Esophagus squamous epithelium (tissue), 5 donors: ENCODE data around the gene CASP14. TPM values are rescaled to one million over a fixed set of nuclear protein-coding genes. Genes with fewer than 3 reads are reported as not detected.

Experiments
- DNase-seq: peaks from one replicate; lab custom pipeline; 2025; lab: John Stamatoyannopoulos, UW
- H3K27ac ChIP-seq, 4 donors: fragments of 200-600 bp; sonication (generic); one replicate each; pipeline ENCODE4 v1.5.1; 2016 to 2019; ENCODE audit warnings: mild to moderate bottlenecking in 1 of 4
- H3K27me3 ChIP-seq, 4 donors: fragments of 200-600 bp; sonication (generic); 1 replicate in 3 of 4; 2 replicates in 1 of 4; pipeline versions ENCODE4 v1.5.1 to v1.6.0; 2017 to 2021; ENCODE audit warnings: antibody characterized with exemption in 1 of 4
- H3K36me3 ChIP-seq, 3 donors: fragments of 200-600 bp; sonication (generic); one replicate each; pipeline ENCODE4 v1.5.1; 2016 to 2019
- H3K4me1 ChIP-seq, 3 donors: fragments of 200-600 bp; sonication (generic); one replicate each; pipeline ENCODE4 v1.5.1; 2017 to 2019
- H3K4me3 ChIP-seq, 4 donors: fragments of 200-600 bp; sonication (generic); 1 replicate in 3 of 4; 2 replicates in 1 of 4; pipeline ENCODE4 v1.5.1; 2016 to 2019; ENCODE audit warnings: mild to moderate bottlenecking in 2 of 4, moderate library complexity in 1 of 4
- H3K9me3 ChIP-seq, 3 donors: fragments of 200-600 bp; sonication (generic); one replicate each; pipeline ENCODE4 v1.5.1; 2016 to 2019
- POLR2A ChIP-seq, 4 donors: fragments of 450-650 bp; IDR thresholded peaks; one replicate each; pipeline ENCODE4 v1.6.1; 2017; ENCODE audit warnings: antibody characterized with exemption in 4 of 4, mild to moderate bottlenecking in 4 of 4, moderate library complexity in 3 of 4
- WGBS, 2 donors: methylation state at CpG; one replicate each; pipeline ENCODE4 v1.1.5; 2018; 5-methylcytosine and 5-hydroxymethylcytosine counted together
- intact Hi-C: fragments of 100-400 bp; cut with DNase I; formaldehyde crosslinking; loops from one replicate; pipeline ENCODE4 v1.15.0; 2022
- total RNA-seq, 4 donors: library from RNA; depleted of rRNA; stranded (reverse); fragments of >200 nt; gene quantifications; one replicate each; pipeline ENCODE4 v1.1.0, GENCODE V29; 2016
- TF ChIP-seq, protein P1 (sequence below), 6 experiments: fragments of 450-650 bp in 4 of 6; fragments of 200-600 bp in 2 of 6; sonication (generic) in 2 of 6; IDR thresholded peaks; one replicate each; pipeline ENCODE4 v1.5.1; 2016 to 2019; ENCODE audit warnings: antibody characterized with exemption in 6 of 6, mild to moderate bottlenecking in 4 of 6, moderate library complexity in 4 of 6
- donor health status: DM: yes; HTN: yes; CAD: no.

The CASP14 gene
- total RNA-seq, 4 donors from 2014 or later, result 0.42 to 0.44 TPM; not detected in 2

DNA sequence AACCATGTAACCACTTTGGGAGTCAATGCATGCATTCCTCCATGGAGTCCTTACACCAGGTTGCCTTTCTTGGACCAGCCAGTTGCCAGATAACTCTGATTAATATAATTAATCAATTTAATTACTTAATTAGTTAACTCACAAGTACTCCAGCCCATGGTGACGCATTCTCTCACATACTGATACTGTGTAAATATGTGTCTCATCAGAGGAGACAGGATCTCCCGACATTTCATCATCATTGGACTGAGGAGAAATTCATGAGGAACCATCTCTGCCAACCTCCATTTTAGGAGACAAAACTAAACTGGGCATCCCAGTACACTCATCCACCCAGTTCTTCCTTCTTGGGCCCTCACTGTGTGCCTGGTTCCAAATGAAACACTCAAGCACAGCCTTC, 6.5 kb upstream of the CASP14 start:
- Histone ChIP-seq H3K27me3 (peaks cover 0 to 45% (median 0%) of the 10 kb centered on the region in 4 donors), H3K4me1 (peaks cover 0 to 13% (median 1%) of the 10 kb centered on the region in 3 donors), H3K36me3 (no peaks in the 10 kb centered on the region), H3K4me3 (no peak overlapping the region), H3K27ac (no peak overlapping the region), H3K9me3 (no peaks in the 10 kb centered on the region)
- intact Hi-C loops, result no loop called here
- no peak for DNase-seq
- 77 to 85% methylated on average over 2 of the region's 2 CpGs for WGBS, 2 donors
- no peak for TF ChIP-seq POLR2A (IDR thresholded peaks at IDR 0.05)
- TF ChIP-seq, protein P1, sequence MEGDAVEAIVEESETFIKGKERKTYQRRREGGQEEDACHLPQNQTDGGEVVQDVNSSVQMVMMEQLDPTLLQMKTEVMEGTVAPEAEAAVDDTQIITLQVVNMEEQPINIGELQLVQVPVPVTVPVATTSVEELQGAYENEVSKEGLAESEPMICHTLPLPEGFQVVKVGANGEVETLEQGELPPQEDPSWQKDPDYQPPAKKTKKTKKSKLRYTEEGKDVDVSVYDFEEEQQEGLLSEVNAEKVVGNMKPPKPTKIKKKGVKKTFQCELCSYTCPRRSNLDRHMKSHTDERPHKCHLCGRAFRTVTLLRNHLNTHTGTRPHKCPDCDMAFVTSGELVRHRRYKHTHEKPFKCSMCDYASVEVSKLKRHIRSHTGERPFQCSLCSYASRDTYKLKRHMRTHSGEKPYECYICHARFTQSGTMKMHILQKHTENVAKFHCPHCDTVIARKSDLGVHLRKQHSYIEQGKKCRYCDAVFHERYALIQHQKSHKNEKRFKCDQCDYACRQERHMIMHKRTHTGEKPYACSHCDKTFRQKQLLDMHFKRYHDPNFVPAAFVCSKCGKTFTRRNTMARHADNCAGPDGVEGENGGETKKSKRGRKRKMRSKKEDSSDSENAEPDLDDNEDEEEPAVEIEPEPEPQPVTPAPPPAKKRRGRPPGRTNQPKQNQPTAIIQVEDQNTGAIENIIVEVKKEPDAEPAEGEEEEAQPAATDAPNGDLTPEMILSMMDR (IDR thresholded peaks at IDR 0.05), result no peak

DNA sequence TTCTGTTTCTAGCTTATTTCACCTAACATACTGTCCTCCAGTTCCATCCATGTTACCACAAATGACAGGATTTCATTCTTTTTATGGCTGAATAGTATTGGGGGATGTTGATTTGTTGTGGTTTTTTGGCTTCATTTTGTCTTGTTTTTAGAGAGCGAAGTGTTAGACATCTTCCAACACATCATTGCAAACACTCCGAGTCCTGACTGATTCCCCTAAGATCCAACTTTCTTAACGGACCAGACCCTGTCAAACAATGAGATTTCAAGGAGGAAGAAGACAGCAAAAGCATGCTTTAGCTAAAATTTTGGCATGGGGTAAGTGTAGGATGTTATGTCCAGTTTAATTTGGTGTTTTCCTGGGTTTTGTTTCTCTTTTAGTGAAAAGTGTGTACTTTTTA, 3.8 kb upstream of the CASP14 start:
- Histone ChIP-seq H3K9me3 (no peaks in the 10 kb centered on the region), H3K27me3 (peaks cover 0 to 48% (median 0%) of the 10 kb centered on the region in 4 donors), H3K36me3 (no peaks in the 10 kb centered on the region), H3K27ac (no peak overlapping the region), H3K4me1 (peaks cover 0 to 8% (median 0%) of the 10 kb centered on the region in 3 donors), H3K4me3 (no peak overlapping the region)
- DNase-seq, result no peak
- intact Hi-C loops, result no loop called here
- 53 to 84% methylated on average over 2 to 3 of the region's 3 CpGs for WGBS, 2 donors
- TF ChIP-seq, protein P1 (IDR thresholded peaks at IDR 0.05), result no peak
- TF ChIP-seq POLR2A (IDR thresholded peaks at IDR 0.05), result no peak

DNA sequence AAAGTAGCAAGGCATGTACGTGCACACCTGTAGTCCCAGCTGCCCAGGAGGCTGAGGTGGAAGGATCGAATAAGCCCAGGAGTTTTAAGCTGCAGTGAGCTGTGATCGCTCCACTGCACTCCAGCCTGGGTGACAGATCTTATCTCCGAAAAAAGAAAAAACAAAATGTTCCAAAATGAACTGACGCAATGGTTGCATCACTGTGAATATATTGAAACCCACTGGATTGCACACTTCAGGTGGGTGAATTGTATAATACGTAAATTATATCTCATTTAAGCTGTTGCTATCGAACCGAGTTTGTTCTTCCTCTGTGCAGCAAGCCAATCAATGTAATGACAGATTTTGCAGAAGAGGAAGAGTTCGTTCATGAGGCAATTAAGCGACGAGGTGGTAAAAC, 1.6 kb upstream of the CASP14 start:
- Histone ChIP-seq H3K27me3 (peaks cover 0 to 35% (median 0%) of the 10 kb centered on the region in 4 donors), H3K9me3 (no peaks in the 10 kb centered on the region), H3K36me3 (no peaks in the 10 kb centered on the region), H3K27ac (no peak overlapping the region), H3K4me3 (no peak overlapping the region), H3K4me1 (peaks cover 0 to 8% (median 0%) of the 10 kb centered on the region in 3 donors)
- DNase-seq, result no peak
- WGBS, 2 donors, result 79 to 83% methylated on average over 11 of the region's 11 CpGs
- intact Hi-C loops, result no loop called here
- TF ChIP-seq, protein P1 (IDR thresholded peaks at IDR 0.05), result no peak
- TF ChIP-seq POLR2A (IDR thresholded peaks at IDR 0.05), result no peak

DNA sequence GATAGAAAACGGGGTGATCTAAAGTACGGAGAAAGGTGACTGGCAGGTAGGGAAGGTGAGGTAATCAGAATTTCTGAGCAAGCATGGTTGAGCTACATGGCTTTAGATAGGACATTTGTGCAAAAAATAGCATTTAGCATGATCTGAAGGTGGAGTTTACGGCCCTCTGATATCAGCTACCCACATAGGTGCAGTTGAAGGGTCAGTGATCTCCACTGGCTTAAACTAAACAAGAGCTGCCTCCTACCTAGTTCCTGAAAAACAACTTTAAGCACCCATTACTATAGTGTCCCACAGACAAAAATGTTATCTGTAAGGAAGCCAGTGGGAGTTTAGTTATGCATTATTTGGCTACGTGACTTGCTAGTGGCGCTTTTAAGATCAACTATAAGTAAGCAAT, 1.2 kb upstream of the CASP14 start:
- no peak for DNase-seq
- intact Hi-C loops, result no loop called here
- Histone ChIP-seq H3K9me3 (no peaks in the 10 kb centered on the region), H3K27me3 (peaks cover 0 to 35% (median 0%) of the 10 kb centered on the region in 4 donors), H3K36me3 (no peaks in the 10 kb centered on the region), H3K4me3 (no peak overlapping the region), H3K4me1 (peaks cover 0 to 8% (median 0%) of the 10 kb centered on the region in 3 donors), H3K27ac (no peak overlapping the region)
- TF ChIP-seq POLR2A (IDR thresholded peaks at IDR 0.05), result no peak
- TF ChIP-seq, protein P1 (IDR thresholded peaks at IDR 0.05), result no peak
- WGBS, 2 donors, result 71 to 86% methylated on average over 5 of the region's 5 CpGs

DNA sequence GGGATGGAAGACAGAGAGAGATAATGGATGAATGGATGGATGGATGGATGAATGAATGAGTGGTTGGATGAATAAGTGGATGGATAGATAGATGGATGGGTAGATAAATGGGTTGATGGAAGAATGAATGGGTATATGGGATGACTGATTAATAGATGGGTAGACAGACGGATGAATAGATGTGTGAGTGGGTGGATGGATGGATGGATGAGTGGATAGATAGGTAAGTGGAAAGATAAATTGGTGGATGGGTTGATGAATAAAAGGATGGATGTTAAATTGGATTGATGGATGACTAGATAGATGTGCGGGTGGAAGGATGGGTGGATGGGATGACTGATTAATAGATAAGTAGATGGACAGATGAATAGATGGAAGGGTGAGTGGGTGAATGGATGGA, 1.4 kb downstream of the CASP14 start:
- WGBS, 2 donors, result 88 to 91% methylated on average over 2 of the region's 2 CpGs
- no peak overlapping the region for H3K4me3 ChIP-seq

More for the DNA sequence above, 1.4 kb downstream of the CASP14 start:
- Histone ChIP-seq H3K27me3 (peaks cover 0 to 39% (median 0%) of the 10 kb centered on the region in 4 donors), H3K9me3 (no peaks in the 10 kb centered on the region), H3K4me1 (peaks cover 0 to 8% (median 0%) of the 10 kb centered on the region in 3 donors), H3K27ac (no peak overlapping the region), H3K36me3 (no peaks in the 10 kb centered on the region)
- no peak for DNase-seq
- TF ChIP-seq, protein P1 (IDR thresholded peaks at IDR 0.05), result no peak
- TF ChIP-seq POLR2A (IDR thresholded peaks at IDR 0.05), result no peak
- intact Hi-C loops, result no loop called here
